Measurements from ENCODE around the gene AGMO.

The AGMO gene

GRCh38 chr7:15476531-15476918, 85.3 kb downstream of the AGMO start:
- Mint-ChIP-seq H3K36me3 (ENCODE audit: low read depth) (no peaks in the 10 kb centered on the region), H3K4me3 (no peak overlapping the region), H3K9me3 (peaks cover 10% of the 10 kb centered on the region), H3K27ac (no peak overlapping the region), H3K27me3 (ENCODE audit: low read depth) (no peaks in the 10 kb centered on the region), H3K4me1 (peaks cover 4% of the 10 kb centered on the region)
- no peak for TF ChIP-seq CTCF (IDR thresholded peaks at IDR 0.05; ENCODE audit: unreplicated experiment in 3 of 3)

GRCh38 chr7:15475808-15476530, 85.8 kb downstream of the AGMO start:
- peaks cover 10% of the 10 kb centered on the region for H3K9me3 Mint-ChIP-seq
- no peaks in the 10 kb centered on the region for H3K27me3 Mint-ChIP-seq (ENCODE audit: low read depth)
- H3K27ac Mint-ChIP-seq: no peak overlapping the region
- TF ChIP-seq CTCF (IDR thresholded peaks at IDR 0.05; ENCODE audit: unreplicated experiment in 3 of 3): no peak
- H3K36me3 Mint-ChIP-seq (ENCODE audit: low read depth): no peaks in the 10 kb centered on the region
- peaks cover 4% of the 10 kb centered on the region for H3K4me1 Mint-ChIP-seq
- H3K4me3 Mint-ChIP-seq: no peak overlapping the region

- Mint-ChIP-seq H3K27me3 (ENCODE audit: low read depth) (no peaks in the 10 kb centered on the region), H3K9me3 (peaks cover 10% of the 10 kb centered on the region)
- TF ChIP-seq CTCF (IDR thresholded peaks at IDR 0.05; ENCODE audit: unreplicated experiment in 3 of 3): no peak
Measured at GRCh38 chr7:15471669-15471950, 90.2 kb downstream of the AGMO start.

GRCh38 chr7:15470825-15471668, 90.8 kb downstream of the AGMO start:
- Mint-ChIP-seq H3K4me3 (no peak overlapping the region), H3K36me3 (ENCODE audit: low read depth) (no peaks in the 10 kb centered on the region), H3K27me3 (ENCODE audit: low read depth) (no peaks in the 10 kb centered on the region), H3K4me1 (no peaks in the 10 kb centered on the region), H3K9me3 (peaks cover 10% of the 10 kb centered on the region), H3K27ac (no peak overlapping the region)
- TF ChIP-seq CTCF (IDR thresholded peaks at IDR 0.05; ENCODE audit: unreplicated experiment in 3 of 3): no peak

More at GRCh38 chr7:15471669-15471950, 90.2 kb downstream of the AGMO start:
- H3K27ac Mint-ChIP-seq: no peak overlapping the region
- H3K4me1 Mint-ChIP-seq: no peaks in the 10 kb centered on the region
- H3K4me3 Mint-ChIP-seq: no peak overlapping the region
- no peaks in the 10 kb centered on the region for H3K36me3 Mint-ChIP-seq (ENCODE audit: low read depth)

- H3K27me3 Mint-ChIP-seq (ENCODE audit: low read depth): no peaks in the 10 kb centered on the region
- no peaks in the 10 kb centered on the region for H3K36me3 Mint-ChIP-seq (ENCODE audit: low read depth)
- no peak for TF ChIP-seq CTCF (IDR thresholded peaks at IDR 0.05; ENCODE audit: unreplicated experiment in 3 of 3)
- H3K4me3 Mint-ChIP-seq: no peak overlapping the region
- H3K4me1 Mint-ChIP-seq: peaks cover 14% of the 10 kb centered on the region
- H3K9me3 Mint-ChIP-seq: no peaks in the 10 kb centered on the region
- H3K27ac Mint-ChIP-seq: peak overlapping the region in 2 of 3 experiments; percentile 50 to 70
Measured at GRCh38 chr7:15464667-15465121, 97.1 kb downstream of the AGMO start.
